BLaER1 treated with 17β-estradiol and CSF1 and Interleukin-3, amounts not matched to agents 10 nM and 100 nM (cell line): ENCODE measurements around the gene PCGF3.
A peak's percentile ranks its signal among the peaks of the same experiment; 100 is the strongest.

ENCODE experiments used
- H3K27ac ChIP-seq, 11 experiments: shearing (Covaris generic); formaldehyde crosslinking; 2 replicates each; pipeline ENCODE4 v1.8.1; 2022
- H3K27me3 ChIP-seq, 11 experiments: shearing (Covaris generic); formaldehyde crosslinking; 2 replicates each; pipeline ENCODE4 v1.8.1; 2022
- H3K36me3 ChIP-seq, 11 experiments: shearing (Covaris generic); formaldehyde crosslinking; 2 replicates each; pipeline ENCODE4 v1.8.1; 2022
- H3K4me1 ChIP-seq, 10 experiments: shearing (Covaris generic); formaldehyde crosslinking; 2 replicates each; pipeline ENCODE4 v1.8.1; 2022
- H3K4me2 ChIP-seq, 11 experiments: shearing (Covaris generic); formaldehyde crosslinking; 2 replicates each; pipeline ENCODE4 v1.8.1; 2022
- H3K4me3 ChIP-seq, 10 experiments: shearing (Covaris generic); formaldehyde crosslinking; 2 replicates each; pipeline ENCODE4 v1.8.1; 2022
- H3K9ac ChIP-seq, 11 experiments: shearing (Covaris generic); formaldehyde crosslinking; 2 replicates each; pipeline ENCODE4 v1.8.1; 2022
- H3K9me3 ChIP-seq, 11 experiments: shearing (Covaris generic); formaldehyde crosslinking; replicated peaks in 1 of 11; 2 replicates each; pipeline ENCODE4 v1.8.1; 2022
- H4K20me1 ChIP-seq, 11 experiments: shearing (Covaris generic); formaldehyde crosslinking; 2 replicates each; pipeline ENCODE4 v1.8.1; 2022
- Cebpa-rat ChIP-seq, 11 experiments: shearing (Covaris generic); IDR thresholded peaks; 2 replicates each; pipeline ENCODE4 v1.8.1; 2022

PCGF3 gene

DNA sequence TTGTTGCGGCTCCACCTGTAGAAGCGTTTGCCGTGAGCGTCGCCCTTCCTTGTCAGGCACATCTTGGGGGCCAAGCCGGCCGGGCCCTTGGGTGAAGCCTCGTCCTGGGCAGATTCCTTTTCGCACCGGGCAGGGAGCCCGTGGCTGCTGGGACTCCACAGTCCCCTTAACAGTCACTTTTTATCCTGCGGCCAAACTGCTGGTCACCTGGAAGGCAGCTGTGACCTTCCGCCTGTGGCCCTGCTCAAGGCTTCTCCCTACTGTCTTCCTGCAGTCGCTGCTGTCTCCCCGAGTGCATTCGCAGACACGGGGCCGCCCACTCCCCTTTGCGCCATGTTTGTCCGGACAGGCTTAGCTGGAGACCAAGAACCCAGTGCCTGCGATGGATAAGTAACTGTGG is 55.0 kb downstream of the PCGF3 start:
- no peak overlapping the region for H3K4me2 ChIP-seq
- no peaks in the 10 kb centered on the region for H3K9me3 ChIP-seq
- H3K36me3 ChIP-seq, result peaks cover 79 to 88% (median 85%) of the 10 kb centered on the region in 11 experiments
- no peak overlapping the region for H3K4me3 ChIP-seq
- peaks cover 11 to 18% (median 14%) of the 10 kb centered on the region in 10 experiments for H3K4me1 ChIP-seq
- H3K27me3 ChIP-seq, result no peaks in the 10 kb centered on the region
- H3K9ac ChIP-seq, result no peak overlapping the region
- H3K27ac ChIP-seq, result no peak overlapping the region
- TF ChIP-seq Cebpa-rat (IDR thresholded peaks at IDR 0.05), result no peak
- peaks cover 76 to 89% (median 83%) of the 10 kb centered on the region in 11 experiments for H4K20me1 ChIP-seq

- Histone ChIP-seq H3K9me3 (no peaks in the 10 kb centered on the region), H3K4me2 (no peak overlapping the region), H3K4me1 (peaks cover 15 to 23% (median 18%) of the 10 kb centered on the region in 10 experiments), H3K4me3 (no peak overlapping the region), H3K36me3 (peaks cover 79 to 88% (median 85%) of the 10 kb centered on the region in 11 experiments), H3K9ac (no peak overlapping the region), H3K27me3 (no peaks in the 10 kb centered on the region), H4K20me1 (peaks cover 76 to 89% (median 83%) of the 10 kb centered on the region in 11 experiments), H3K27ac (no peak overlapping the region)
- TF ChIP-seq Cebpa-rat (IDR thresholded peaks at IDR 0.05), result no peak
These were observed 55.5 kb downstream of the PCGF3 start for GRCh38 chr4:761086-761485.

DNA sequence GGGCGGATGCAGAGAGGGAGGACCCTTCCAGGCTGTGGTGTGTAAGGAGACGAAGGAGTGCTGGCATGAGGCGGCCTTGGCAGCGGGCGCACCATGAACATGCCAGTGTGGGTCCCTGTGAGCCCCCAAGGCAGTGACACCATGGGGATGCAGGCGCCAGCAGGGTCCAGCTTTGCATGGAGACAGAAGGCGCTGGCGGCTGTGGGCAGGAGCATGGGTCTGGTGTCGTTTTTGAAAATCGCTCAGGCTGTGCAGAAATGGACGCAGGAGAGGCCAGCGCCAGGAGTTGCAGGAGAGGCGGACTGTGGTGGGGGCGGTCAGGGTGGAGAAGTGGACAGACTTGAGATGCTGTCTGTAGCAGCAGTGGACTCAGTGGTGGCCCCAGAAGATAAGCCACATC is 56.1 kb downstream of the PCGF3 start:
- Histone ChIP-seq H3K27ac (no peak overlapping the region), H4K20me1 (peaks cover 76 to 89% (median 83%) of the 10 kb centered on the region in 11 experiments), H3K4me3 (no peak overlapping the region), H3K36me3 (peaks cover 79 to 88% (median 85%) of the 10 kb centered on the region in 11 experiments), H3K4me1 (peaks cover 17 to 30% (median 21%) of the 10 kb centered on the region in 10 experiments), H3K9ac (no peak overlapping the region), H3K4me2 (no peak overlapping the region), H3K9me3 (no peaks in the 10 kb centered on the region), H3K27me3 (no peaks in the 10 kb centered on the region)
- TF ChIP-seq Cebpa-rat (IDR thresholded peaks at IDR 0.05), result no peak

DNA sequence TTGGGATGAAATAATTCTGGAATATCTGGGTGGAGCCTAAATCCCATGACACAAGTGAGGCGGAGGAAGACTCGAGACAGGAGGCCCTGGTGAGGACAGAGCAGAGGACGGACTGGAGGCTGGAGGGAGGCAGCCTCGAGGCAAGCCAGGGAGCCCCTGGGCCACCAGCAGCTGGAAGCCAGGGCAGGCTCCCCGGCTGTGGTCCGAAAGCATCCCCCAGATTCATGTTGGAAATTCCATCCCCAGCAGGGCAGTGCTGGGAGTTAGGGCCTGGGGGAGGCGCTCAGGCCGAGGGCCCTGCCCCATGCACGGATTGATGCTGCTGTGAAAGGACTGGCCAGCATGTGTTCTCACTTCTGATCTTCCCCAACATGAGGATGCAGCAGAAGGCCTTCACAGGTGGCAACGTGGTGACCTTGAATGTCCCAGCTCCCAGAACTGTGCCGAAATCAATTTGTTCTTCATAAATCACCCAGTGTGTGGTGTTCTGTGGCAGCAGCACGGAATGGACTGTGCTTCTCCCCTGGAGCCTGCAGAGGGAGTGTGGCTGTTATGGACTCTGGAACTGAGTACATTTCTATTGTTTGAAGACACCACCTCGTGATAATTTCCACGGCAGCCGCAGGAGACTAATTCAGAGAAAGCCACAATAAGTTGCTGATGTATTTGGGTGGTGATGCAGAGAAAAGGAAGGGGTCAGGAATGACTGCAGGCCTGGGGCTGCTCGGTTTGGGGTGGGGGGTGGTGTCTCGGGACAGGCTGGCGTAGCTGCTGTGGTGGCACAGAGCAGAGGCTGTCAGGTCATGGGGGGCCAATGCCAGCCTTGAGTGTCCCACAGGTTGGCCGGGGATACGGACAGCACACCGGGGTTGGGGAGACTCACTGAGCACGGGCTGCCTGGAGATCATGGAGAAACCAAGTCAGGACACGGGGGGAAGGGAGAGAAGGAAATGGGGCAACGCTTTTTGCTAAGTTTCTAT is 56.9 kb downstream of the PCGF3 start:
- no peak overlapping the region for H3K4me3 ChIP-seq
- H3K27ac ChIP-seq, result peak overlapping the region in 1 of 11 experiments; percentile 25; a peak in 1 of 22 replicates
- no peak overlapping the region for H3K4me2 ChIP-seq
- H3K9me3 ChIP-seq, result no peaks in the 10 kb centered on the region
- TF ChIP-seq Cebpa-rat (IDR thresholded peaks at IDR 0.05), result no peak
- no peaks in the 10 kb centered on the region for H3K27me3 ChIP-seq
- no peak overlapping the region for H3K9ac ChIP-seq
- H3K36me3 ChIP-seq, result peaks cover 80 to 88% (median 85%) of the 10 kb centered on the region in 11 experiments
- H4K20me1 ChIP-seq, result peaks cover 76 to 89% (median 83%) of the 10 kb centered on the region in 11 experiments
- peaks cover 17 to 37% (median 21%) of the 10 kb centered on the region in 10 experiments for H3K4me1 ChIP-seq

- Histone ChIP-seq H3K4me2 (no peak overlapping the region), H3K4me1 (peaks cover 17 to 37% (median 21%) of the 10 kb centered on the region in 10 experiments), H3K36me3 (peaks cover 83 to 88% (median 86%) of the 10 kb centered on the region in 11 experiments), H3K9ac (no peak overlapping the region), H3K27ac (0 out of 22 replicates have a peak overlapping the region, but pooled peaks of 1 of the 11 experiments have one; percentile 25), H3K9me3 (no peaks in the 10 kb centered on the region), H3K4me3 (no peak overlapping the region), H4K20me1 (peaks cover 83 to 89% (median 86%) of the 10 kb centered on the region in 11 experiments), H3K27me3 (no peaks in the 10 kb centered on the region)
- TF ChIP-seq Cebpa-rat (IDR thresholded peaks at IDR 0.05), result no peak
These were observed 57.7 kb downstream of the PCGF3 start for GRCh38 chr4:763191-763810.

DNA sequence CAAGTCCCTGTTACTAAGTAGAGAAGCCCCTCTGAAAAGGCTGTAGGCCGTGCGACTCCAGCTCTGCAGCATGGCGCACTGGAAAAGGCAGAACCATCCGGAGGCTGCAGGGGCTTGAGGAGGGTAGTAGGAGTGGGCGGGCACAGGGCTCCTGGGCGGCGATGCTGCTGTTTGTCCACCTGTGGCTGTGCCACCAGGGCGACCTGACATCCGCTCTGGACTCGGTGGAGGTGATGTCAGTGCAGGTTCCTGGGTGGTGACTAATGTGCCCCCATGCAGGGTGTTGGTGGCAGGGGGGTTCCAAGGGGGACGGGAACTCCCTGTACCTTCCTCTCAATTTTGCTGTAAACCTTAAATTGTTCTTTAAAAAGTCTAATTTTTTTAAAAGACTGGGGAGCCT is 58.3 kb downstream of the PCGF3 start:
- no peak overlapping the region for H3K4me2 ChIP-seq
- no peak overlapping the region for H3K4me3 ChIP-seq
- H3K9me3 ChIP-seq, result no peaks in the 10 kb centered on the region
- H3K27ac ChIP-seq, result no peak overlapping the region
- H3K9ac ChIP-seq, result no peak overlapping the region
- peaks cover 90 to 92% (median 92%) of the 10 kb centered on the region in 11 experiments for H3K36me3 ChIP-seq
- peaks cover 17 to 38% (median 21%) of the 10 kb centered on the region in 10 experiments for H3K4me1 ChIP-seq
- H4K20me1 ChIP-seq, result peaks cover 87 to 93% (median 92%) of the 10 kb centered on the region in 11 experiments
- no peaks in the 10 kb centered on the region for H3K27me3 ChIP-seq
- no peak for TF ChIP-seq Cebpa-rat (IDR thresholded peaks at IDR 0.05)

DNA sequence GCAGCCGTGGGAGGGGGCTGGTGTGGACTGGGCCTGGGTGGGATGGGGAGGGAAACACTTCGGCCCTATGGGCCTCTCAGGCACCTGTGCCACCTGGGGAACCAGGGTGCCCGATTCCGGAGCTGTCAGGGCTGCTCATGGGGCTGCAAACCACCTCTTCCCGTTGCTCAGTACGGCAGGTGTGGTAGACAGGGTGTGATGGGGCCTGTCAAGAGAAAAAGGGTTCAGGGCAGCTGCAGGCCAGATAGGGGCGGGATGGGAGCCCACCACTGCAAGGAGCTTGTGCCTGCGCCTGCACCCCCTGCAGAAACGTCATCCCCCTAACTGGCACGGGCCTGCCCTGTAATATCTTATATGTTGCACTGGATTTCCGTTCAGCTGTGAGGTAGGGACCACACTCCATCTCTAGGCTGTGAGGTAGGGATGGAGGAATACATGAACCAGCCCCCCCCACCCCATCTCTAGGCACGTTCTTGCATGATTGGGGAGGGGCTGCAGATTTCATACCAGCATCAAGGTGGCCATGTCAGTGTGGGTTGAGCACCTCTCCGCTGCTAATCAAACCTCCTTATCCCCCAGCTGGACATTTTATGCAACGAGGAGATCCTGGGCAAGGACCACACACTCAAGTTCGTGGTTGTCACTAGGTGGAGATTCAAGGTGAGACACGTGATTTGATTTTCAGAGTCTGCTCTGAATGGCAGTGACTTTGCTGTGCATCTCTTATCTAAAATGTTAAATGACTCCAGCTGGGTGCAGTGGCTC is 59.0 kb downstream of the PCGF3 start:
- Histone ChIP-seq H4K20me1 (peaks cover 93 to 100% (median 99%) of the 10 kb centered on the region in 11 experiments), H3K4me3 (no peak overlapping the region), H3K4me2 (peak overlapping the region; percentile 3 to 81 (median 60); a peak in 17 of 22 replicates), H3K9me3 (no peaks in the 10 kb centered on the region), H3K9ac (no peak overlapping the region; a peak in 1 of 22 replicates), H3K27me3 (no peaks in the 10 kb centered on the region), H3K4me1 (peaks cover 17 to 45% (median 24%) of the 10 kb centered on the region in 10 experiments), H3K36me3 (peaks cover 95 to 99% (median 98%) of the 10 kb centered on the region in 11 experiments), H3K27ac (peak overlapping the region in 9 of 11 experiments; percentile 55 to 75 (median 62); a peak in 14 of 22 replicates)
- TF ChIP-seq Cebpa-rat (IDR thresholded peaks at IDR 0.05), result no peak

- Histone ChIP-seq H3K4me3 (no peak overlapping the region), H4K20me1 (peaks cover 100% of the 10 kb centered on the region in 11 experiments), H3K27ac (peak overlapping the region in 9 of 11 experiments; percentile 55 to 75 (median 66); a peak in 17 of 22 replicates), H3K27me3 (no peaks in the 10 kb centered on the region), H3K9ac (peak overlapping the region in 5 of 11 experiments; percentile 7 to 48 (median 26); a peak in 4 of 22 replicates), H3K36me3 (peaks cover 96 to 100% (median 99%) of the 10 kb centered on the region in 11 experiments), H3K9me3 (no peaks in the 10 kb centered on the region), H3K4me1 (peaks cover 17 to 40% (median 25%) of the 10 kb centered on the region in 10 experiments), H3K4me2 (peak overlapping the region in 9 of 11 experiments; percentile 41 to 81 (median 61); a peak in 15 of 22 replicates)
- no peak for TF ChIP-seq Cebpa-rat (IDR thresholded peaks at IDR 0.05)
These were observed 60.5 kb downstream of the PCGF3 start for GRCh38 chr4:766152-766515.
